HG03521 (cell line): ENCODE results near the gene NEURL3.
"Not testable (repeated sequence)": the region's sequence is repeated elsewhere in the genome, so short reads cannot be mapped to it uniquely, and the experiment has no call there.

ENCODE experiments used
- ATAC-seq: cut with Tn5 transposase; IDR thresholded peaks from one replicate; pipeline ENCODE4 v1.9.1; 2021; ENCODE audit warnings: mild to moderate bottlenecking, moderate library complexity; ENCODE audit not compliant: unreplicated experiment

Gene NEURL3

GRCh38 chr2:96505231-96505889 lies at the start of gene NEURL3:
NEURL3 (minus strand) TSS chr2:96505357; CDS start chr2:96505286, 71 bp downstream.
- ATAC-seq = no peak

- ATAC-seq = no peak
Measured at GRCh38 chr2:96554293-96555145, 49.4 kb upstream of the NEURL3 start.

GRCh38 chr2:96553957-96554292 lies 48.8 kb upstream of the NEURL3 start:
- ATAC-seq = not testable (repeated sequence)

- ATAC-seq = no peak
Measured at GRCh38 chr2:96553176-96553956, 48.2 kb upstream of the NEURL3 start.

- no peak for ATAC-seq
Measured at GRCh38 chr2:96552315-96553175, 47.4 kb upstream of the NEURL3 start.

GRCh38 chr2:96551605-96552314 lies 46.6 kb upstream of the NEURL3 start:
- no peak for ATAC-seq

- ATAC-seq = no peak
Measured at GRCh38 chr2:96550787-96551604, 45.8 kb upstream of the NEURL3 start.

- no peak for ATAC-seq
Measured at GRCh38 chr2:96549967-96550786, 45.0 kb upstream of the NEURL3 start.

GRCh38 chr2:96549466-96549785 lies 44.3 kb upstream of the NEURL3 start:
- ATAC-seq = no peak

GRCh38 chr2:96548558-96549465 lies 43.7 kb upstream of the NEURL3 start:
- no peak for ATAC-seq

GRCh38 chr2:96547731-96548171 lies 42.6 kb upstream of the NEURL3 start:
- no peak for ATAC-seq

- no peak for ATAC-seq
Measured at GRCh38 chr2:96547203-96547641, 42.1 kb upstream of the NEURL3 start.

GRCh38 chr2:96546797-96547196 lies 41.6 kb upstream of the NEURL3 start:
- ATAC-seq = no peak

GRCh38 chr2:96546321-96546720 lies 41.2 kb upstream of the NEURL3 start:
- no peak for ATAC-seq

- no peak for ATAC-seq
Measured at GRCh38 chr2:96542357-96542977, 37.3 kb upstream of the NEURL3 start.

GRCh38 chr2:96541398-96542152 lies 36.4 kb upstream of the NEURL3 start:
- no peak for ATAC-seq
